Measurements from ENCODE around the gene METRNL.

The METRNL gene

GRCh38 chr17:83082909-83083367 is 3.5 kb downstream of the METRNL start:
- Histone ChIP-seq H3K4me2 (ENCODE audit: low read depth, low read length) (no peak overlapping the region), H3K36me3 (replicated peaks; ENCODE audit: insufficient read depth, low read length) (no peaks in the 10 kb centered on the region), H3K27me3 (replicated peaks; ENCODE audit: insufficient read depth, low read length) (peaks cover 70% of the 10 kb centered on the region), H3K27ac (ENCODE audit: low read length) (no peak overlapping the region), H2AFZ (ENCODE audit: low read length) (no peak overlapping the region), H3K4me3 (ENCODE audit: low read length) (no peak overlapping the region), H3K9me3 (replicated peaks; ENCODE audit: insufficient read depth, low read length) (no peaks in the 10 kb centered on the region), H3F3A (ENCODE audit: insufficient read depth, low read length) (no peaks in the 10 kb centered on the region), H3K4me1 (ENCODE audit: low read length) (no peaks in the 10 kb centered on the region), H3K79me2 (ENCODE audit: low read length) (peaks cover 26% of the 10 kb centered on the region; the same call in 1 of the 2 replicates), H3K9me2 (replicated peaks; ENCODE audit: insufficient read depth, low read length) (no peaks in the 10 kb centered on the region), H3K9ac (ENCODE audit: low read length) (no peak overlapping the region), H4K20me1 (ENCODE audit: insufficient read depth, low read length) (no peaks in the 10 kb centered on the region)
- DNase-seq = no peak
- TF ChIP-seq CTCF (IDR thresholded peaks at IDR 0.05; ENCODE audit: low read length) (no peak), EZH2 (optimal IDR thresholded peaks at IDR 0.05; ENCODE audit: low read depth, low read length) (no peak), EZH2phosphoT487 (IDR thresholded peaks at IDR 0.05; ENCODE audit: low read length) (no peak)

- Histone ChIP-seq H4K20me1 (ENCODE audit: insufficient read depth, low read length) (no peaks in the 10 kb centered on the region), H3K4me1 (ENCODE audit: low read length) (no peaks in the 10 kb centered on the region), H3K9ac (ENCODE audit: low read length) (no peak overlapping the region), H3K27ac (ENCODE audit: low read length) (no peak overlapping the region), H3K4me3 (ENCODE audit: low read length) (no peak overlapping the region), H3K9me3 (replicated peaks; ENCODE audit: insufficient read depth, low read length) (no peaks in the 10 kb centered on the region), H3K4me2 (ENCODE audit: low read depth, low read length) (no peak overlapping the region), H3K36me3 (replicated peaks; ENCODE audit: insufficient read depth, low read length) (no peaks in the 10 kb centered on the region), H3F3A (ENCODE audit: insufficient read depth, low read length) (no peaks in the 10 kb centered on the region), H3K27me3 (replicated peaks; ENCODE audit: insufficient read depth, low read length) (peaks cover 65% of the 10 kb centered on the region), H2AFZ (ENCODE audit: low read length) (no peak overlapping the region), H3K9me2 (replicated peaks; ENCODE audit: insufficient read depth, low read length) (no peaks in the 10 kb centered on the region), H3K79me2 (ENCODE audit: low read length) (peaks cover 26% of the 10 kb centered on the region; the same call in 1 of the 2 replicates)
- TF ChIP-seq CTCF (IDR thresholded peaks at IDR 0.05; ENCODE audit: low read length) = no peak
- no peak for TF ChIP-seq EZH2phosphoT487 (IDR thresholded peaks at IDR 0.05; ENCODE audit: low read length)
- no peak for TF ChIP-seq EZH2 (optimal IDR thresholded peaks at IDR 0.05; ENCODE audit: low read depth, low read length)
- no peak for DNase-seq
Observed at GRCh38 chr17:83083368-83084201, 4.2 kb downstream of the METRNL start.

- Histone ChIP-seq H3K4me2 (ENCODE audit: low read depth, low read length) (no peak overlapping the region), H3F3A (ENCODE audit: insufficient read depth, low read length) (no peaks in the 10 kb centered on the region), H4K20me1 (ENCODE audit: insufficient read depth, low read length) (no peaks in the 10 kb centered on the region), H3K4me3 (ENCODE audit: low read length) (no peak overlapping the region), H3K9me3 (replicated peaks; ENCODE audit: insufficient read depth, low read length) (no peaks in the 10 kb centered on the region), H3K27ac (ENCODE audit: low read length) (no peak overlapping the region), H3K36me3 (replicated peaks; ENCODE audit: insufficient read depth, low read length) (no peaks in the 10 kb centered on the region), H3K4me1 (ENCODE audit: low read length) (no peaks in the 10 kb centered on the region), H3K9me2 (replicated peaks; ENCODE audit: insufficient read depth, low read length) (no peaks in the 10 kb centered on the region), H3K79me2 (ENCODE audit: low read length) (peaks cover 26% of the 10 kb centered on the region; the same call in 1 of the 2 replicates), H3K9ac (ENCODE audit: low read length) (no peak overlapping the region), H3K27me3 (replicated peaks; ENCODE audit: insufficient read depth, low read length) (peaks cover 61% of the 10 kb centered on the region), H2AFZ (ENCODE audit: low read length) (no peak overlapping the region)
- no peak for DNase-seq
- TF ChIP-seq CTCF (IDR thresholded peaks at IDR 0.05; ENCODE audit: low read length) (no peak), EZH2phosphoT487 (IDR thresholded peaks at IDR 0.05; ENCODE audit: low read length) (no peak), EZH2 (optimal IDR thresholded peaks at IDR 0.05; ENCODE audit: low read depth, low read length) (no peak)
Observed at GRCh38 chr17:83084214-83084613, 4.8 kb downstream of the METRNL start.

All from MM.1S (cell line).